Chondrocyte (in vitro differentiated cells): ENCODE measurements around the gene SMAD3. TPM values are rescaled to one million over a fixed set of nuclear protein-coding genes. Genes with fewer than 3 reads are reported as not detected.

Experiments used
- DNase-seq: peaks from one replicate; pipeline ENCODE4 v3.0.0; 2021; ENCODE audit warnings: mixed read lengths, low spot score
- H3K27ac Mint-ChIP-seq: one replicate; pipeline ENCODE4 v1.8.0; 2021; ENCODE audit warnings: mild to moderate bottlenecking, moderate library complexity, mixed read lengths; ENCODE audit not compliant: unreplicated experiment
- H3K27me3 Mint-ChIP-seq: 2 replicates; pipeline ENCODE4 v1.8.0; 2021; ENCODE audit warnings: low read depth, mixed read lengths
- H3K36me3 Mint-ChIP-seq: 2 replicates; pipeline ENCODE4 v1.8.0; 2021; ENCODE audit warnings: low read depth, mixed read lengths
- H3K4me1 Mint-ChIP-seq: 2 replicates; pipeline ENCODE4 v1.8.0; 2021; ENCODE audit warnings: low read depth, mild to moderate bottlenecking, mixed read lengths
- H3K4me3 Mint-ChIP-seq: one replicate; pipeline ENCODE4 v1.8.0; 2021; ENCODE audit warnings: mild to moderate bottlenecking, moderate library complexity, mixed read lengths; ENCODE audit not compliant: unreplicated experiment
- H3K9me3 Mint-ChIP-seq: 2 replicates; pipeline ENCODE4 v1.8.0; 2021; ENCODE audit warnings: low read depth, mixed read lengths
- CTCF ChIP-seq: fragments of 200-600 bp; sonication (generic); IDR thresholded peaks from 2 replicates; pipeline ENCODE4 v1.5.0; 2021; ENCODE audit warnings: antibody characterized with exemption, mild to moderate bottlenecking, moderate library complexity
- total RNA-seq: library from RNA; stranded (reverse); gene quantifications from 3 replicates; pipeline ENCODE4 v1.2.1, GENCODE V29; 2021

The SMAD3 gene
- total RNA-seq, 1 donor from 2014 or later, result 23.2 TPM

- Mint-ChIP-seq H3K4me1 (peaks cover 46% of the 10 kb centered on the region), H3K4me3 (no peak overlapping the region), H3K27ac (no peak overlapping the region), H3K36me3 (peaks cover 31% of the 10 kb centered on the region), H3K9me3 (no peaks in the 10 kb centered on the region), H3K27me3 (no peaks in the 10 kb centered on the region)
- DNase-seq, result no peak
- TF ChIP-seq CTCF, result no peak
Observed at GRCh38 chr15:67174446-67174845, 109.0 kb downstream of the SMAD3 start.

GRCh38 chr15:67174864-67175573 lies 109.6 kb downstream of the SMAD3 start:
- Mint-ChIP-seq H3K36me3 (peaks cover 37% of the 10 kb centered on the region), H3K4me3 (no peak overlapping the region), H3K4me1 (peaks cover 46% of the 10 kb centered on the region), H3K9me3 (no peaks in the 10 kb centered on the region), H3K27ac (no peak overlapping the region), H3K27me3 (no peaks in the 10 kb centered on the region)
- DNase-seq, result no peak
- TF ChIP-seq CTCF, result no peak

GRCh38 chr15:67175643-67176071 lies 110.3 kb downstream of the SMAD3 start:
- H3K36me3 Mint-ChIP-seq, result peaks cover 32% of the 10 kb centered on the region
- TF ChIP-seq CTCF, result no peak
- H3K9me3 Mint-ChIP-seq, result no peaks in the 10 kb centered on the region
- no peak overlapping the region for H3K27ac Mint-ChIP-seq
- H3K27me3 Mint-ChIP-seq, result no peaks in the 10 kb centered on the region
- DNase-seq, result no peak
- no peak overlapping the region for H3K4me3 Mint-ChIP-seq
- H3K4me1 Mint-ChIP-seq, result peaks cover 46% of the 10 kb centered on the region

GRCh38 chr15:67176195-67176971 lies 111.0 kb downstream of the SMAD3 start:
- H3K36me3 Mint-ChIP-seq, result peaks cover 29% of the 10 kb centered on the region
- DNase-seq, result no peak

More at GRCh38 chr15:67176195-67176971, 111.0 kb downstream of the SMAD3 start:
- Mint-ChIP-seq H3K4me3 (no peak overlapping the region), H3K4me1 (peaks cover 46% of the 10 kb centered on the region), H3K9me3 (no peaks in the 10 kb centered on the region), H3K27ac (no peak overlapping the region), H3K27me3 (no peaks in the 10 kb centered on the region)
- no peak for TF ChIP-seq CTCF
